Neural cell (in vitro differentiated cells): Measurements from ENCODE around the gene MACROH2A2. TPM values are rescaled to one million over a fixed set of nuclear protein-coding genes. Genes with fewer than 3 reads are reported as not detected.

Source experiments
- H2AFZ ChIP-seq: fragments of 200-600, 300-800 bp; sonication (generic), shearing (Covaris generic); 2 replicates; pipeline ENCODE4 v1.6.0; 2014; ENCODE audit warnings: low read depth, mild to moderate bottlenecking, antibody characterized with exemption, low read length, moderate library complexity
- H3F3A ChIP-seq: fragments of 200-600 bp; shearing (Covaris generic); 2 replicates; pipeline ENCODE4 v1.6.1; 2016; ENCODE audit warnings: mild to moderate bottlenecking, moderate library complexity, mixed read lengths, antibody characterized with exemption, low read length; ENCODE audit not compliant: insufficient read depth, poor library complexity, severe bottlenecking
- H3K27ac ChIP-seq: fragments of 200-600, 300-800 bp; sonication (generic), shearing (Covaris generic); 2 replicates; pipeline ENCODE4 v1.5.1; 2014; ENCODE audit warnings: mild to moderate bottlenecking, low read length, moderate library complexity
- H3K27me3 ChIP-seq: fragments of 300-800, 200-600 bp; sonication (generic), shearing (Covaris generic); 2 replicates; pipeline ENCODE4 v1.6.0; 2014; ENCODE audit warnings: mild to moderate bottlenecking, low read depth, low read length, moderate library complexity; ENCODE audit not compliant: insufficient read depth
- H3K36me3 ChIP-seq: fragments of 300-800, 200-600 bp; sonication (generic), shearing (Covaris generic); 2 replicates; pipeline ENCODE4 v1.5.1; 2014; ENCODE audit warnings: mild to moderate bottlenecking, antibody characterized with exemption, low read length, moderate library complexity; ENCODE audit not compliant: insufficient read depth
- H3K4me2 ChIP-seq: fragments of 300-800, 200-600 bp; sonication (generic), shearing (Covaris generic); 2 replicates; pipeline ENCODE4 v1.6.0; 2014; ENCODE audit warnings: mild to moderate bottlenecking, low read length
- H3K4me3 ChIP-seq: fragments of 300-800, 200-600 bp; sonication (generic), shearing (Covaris generic); 2 replicates; pipeline ENCODE4 v1.5.1; 2014; ENCODE audit warnings: mild to moderate bottlenecking, low read length, moderate library complexity
- H3K79me2 ChIP-seq: fragments of 200-600 bp; shearing (Covaris generic); replicated peaks from 2 replicates; pipeline ENCODE4 v1.6.0; 2014; ENCODE audit warnings: mild to moderate bottlenecking, low read length, moderate library complexity; ENCODE audit not compliant: insufficient read depth
- H3K9ac ChIP-seq: fragments of 300-800, 200-600 bp; sonication (generic), shearing (Covaris generic); 2 replicates; pipeline ENCODE4 v1.6.1; 2016; ENCODE audit warnings: mild to moderate bottlenecking, low read length, mixed read lengths
- H3K9me2 ChIP-seq: fragments of 200-600 bp; shearing (Covaris generic); 2 replicates; pipeline ENCODE4 v1.6.1; 2016; ENCODE audit warnings: mild to moderate bottlenecking, low read length, mixed read lengths; ENCODE audit not compliant: insufficient read depth
- H3K9me3 ChIP-seq: fragments of 200-600, 300-800 bp; sonication (generic), shearing (Covaris generic); 2 replicates; pipeline ENCODE4 v1.6.1; 2016; ENCODE audit warnings: mild to moderate bottlenecking, mixed run types, low read length, moderate library complexity, mixed read lengths
- H4K20me1 ChIP-seq: fragments of 200-600 bp; shearing (Covaris generic); 2 replicates; pipeline ENCODE4 v1.6.1; 2016; ENCODE audit warnings: mild to moderate bottlenecking, mixed run types; ENCODE audit not compliant: insufficient read depth
- EP300 ChIP-seq: fragments of 450-650 bp; conservative IDR thresholded peaks from 2 replicates; pipeline ENCODE4 v1.6.1; 2014; ENCODE audit warnings: antibody characterized with exemption, mild to moderate bottlenecking, moderate library complexity; ENCODE audit not compliant: poor library complexity, severe bottlenecking
- EZH2 ChIP-seq: fragments of 200-600, 300-800 bp; shearing (Covaris generic), sonication (generic); IDR thresholded peaks from 2 replicates; pipeline ENCODE4 v1.6.1; 2014; ENCODE audit warnings: antibody characterized with exemption, low read length, borderline replicate concordance, mild to moderate bottlenecking; ENCODE audit not compliant: insufficient read depth, poor library complexity, severe bottlenecking
- MXI1 ChIP-seq: fragments of 450-650 bp; conservative IDR thresholded peaks from 2 replicates; pipeline ENCODE4 v1.6.1; 2014; ENCODE audit warnings: antibody characterized with exemption, mild to moderate bottlenecking; ENCODE audit not compliant: poor library complexity, severe bottlenecking
- POLR2AphosphoS5 ChIP-seq: IDR thresholded peaks from 2 replicates; pipeline ENCODE4 v1.6.1; 2012
- RAD21 ChIP-seq: fragments of 450-650 bp; conservative IDR thresholded peaks from 2 replicates; pipeline ENCODE4 v1.6.1; 2014; ENCODE audit warnings: antibody characterized with exemption, mild to moderate bottlenecking, moderate library complexity
- SMC3 ChIP-seq: fragments of 450-650 bp; conservative IDR thresholded peaks from 2 replicates; pipeline ENCODE4 v1.6.1; 2014; ENCODE audit warnings: antibody characterized with exemption, mild to moderate bottlenecking, moderate library complexity; ENCODE audit not compliant: poor library complexity
- TAF1 ChIP-seq: IDR thresholded peaks from 2 replicates; pipeline ENCODE4 v1.6.1; 2012; ENCODE audit warnings: low read depth
- polyA plus RNA-seq: library from polyadenylated mRNA; depleted of rRNA; stranded (reverse); fragments of >200 nt; gene quantifications from 2 replicates; pipeline ENCODE4 v1.2.3, GENCODE V29; 2014
- TF ChIP-seq, protein P1 (sequence below): IDR thresholded peaks from 2 replicates; pipeline ENCODE4 v1.6.1; 2012; ENCODE audit warnings: borderline replicate concordance
- TF ChIP-seq, protein P2 (sequence below): fragments of 450-650 bp; IDR thresholded peaks from 2 replicates; pipeline ENCODE4 v1.5.1; 2014; ENCODE audit warnings: antibody characterized with exemption, mild to moderate bottlenecking, moderate library complexity; ENCODE audit not compliant: poor library complexity, severe bottlenecking

MACROH2A2 gene
- polyA plus RNA-seq, 1 donor from 2014 or later = 173 TPM

DNA sequence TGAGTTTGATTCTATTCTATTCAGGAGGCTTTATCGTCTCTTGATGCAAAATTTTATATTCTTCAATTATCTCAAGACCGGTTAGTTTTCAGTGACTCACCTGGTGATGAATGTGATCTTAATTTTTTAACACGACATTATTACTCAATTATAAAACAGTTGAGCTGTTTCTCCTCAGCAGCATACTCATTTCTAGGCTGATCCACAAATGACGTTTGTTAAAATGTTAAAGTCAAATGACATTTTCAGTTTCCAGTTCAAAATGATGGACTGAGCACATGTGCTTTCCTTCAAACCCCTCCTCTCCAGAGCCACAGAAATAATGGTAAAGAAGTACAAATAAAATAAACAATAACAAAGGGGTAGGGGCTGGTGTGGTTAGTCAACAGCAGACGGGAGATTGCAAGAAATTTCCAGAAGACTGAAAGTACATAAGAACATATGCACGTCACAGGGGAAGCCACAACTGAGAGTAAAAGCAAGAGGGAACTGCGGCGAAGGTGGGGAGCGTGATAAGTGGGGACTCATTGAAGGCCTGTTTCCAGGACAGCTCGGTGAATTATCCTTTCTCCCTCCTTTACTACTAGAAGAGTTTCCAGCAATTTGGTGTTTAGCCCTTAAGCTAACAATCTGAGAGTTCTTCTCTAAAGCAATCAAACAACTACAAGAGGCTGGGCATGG lies 10.9 kb downstream of the MACROH2A2 start:
- Histone ChIP-seq H3F3A (no peaks in the 10 kb centered on the region), H3K9me2 (no peaks in the 10 kb centered on the region), H3K9me3 (no peaks in the 10 kb centered on the region), H3K4me3 (no peak overlapping the region), H3K79me2 (peaks cover 80% of the 10 kb centered on the region), H3K9ac (no peak overlapping the region), H3K27ac (no peak overlapping the region), H3K27me3 (no peaks in the 10 kb centered on the region), H2AFZ (no peak overlapping the region), H4K20me1 (no peaks in the 10 kb centered on the region), H3K4me2 (no peak overlapping the region), H3K36me3 (peaks cover 10% of the 10 kb centered on the region)
- no peak for TF ChIP-seq EP300
- TF ChIP-seq, protein P1, sequence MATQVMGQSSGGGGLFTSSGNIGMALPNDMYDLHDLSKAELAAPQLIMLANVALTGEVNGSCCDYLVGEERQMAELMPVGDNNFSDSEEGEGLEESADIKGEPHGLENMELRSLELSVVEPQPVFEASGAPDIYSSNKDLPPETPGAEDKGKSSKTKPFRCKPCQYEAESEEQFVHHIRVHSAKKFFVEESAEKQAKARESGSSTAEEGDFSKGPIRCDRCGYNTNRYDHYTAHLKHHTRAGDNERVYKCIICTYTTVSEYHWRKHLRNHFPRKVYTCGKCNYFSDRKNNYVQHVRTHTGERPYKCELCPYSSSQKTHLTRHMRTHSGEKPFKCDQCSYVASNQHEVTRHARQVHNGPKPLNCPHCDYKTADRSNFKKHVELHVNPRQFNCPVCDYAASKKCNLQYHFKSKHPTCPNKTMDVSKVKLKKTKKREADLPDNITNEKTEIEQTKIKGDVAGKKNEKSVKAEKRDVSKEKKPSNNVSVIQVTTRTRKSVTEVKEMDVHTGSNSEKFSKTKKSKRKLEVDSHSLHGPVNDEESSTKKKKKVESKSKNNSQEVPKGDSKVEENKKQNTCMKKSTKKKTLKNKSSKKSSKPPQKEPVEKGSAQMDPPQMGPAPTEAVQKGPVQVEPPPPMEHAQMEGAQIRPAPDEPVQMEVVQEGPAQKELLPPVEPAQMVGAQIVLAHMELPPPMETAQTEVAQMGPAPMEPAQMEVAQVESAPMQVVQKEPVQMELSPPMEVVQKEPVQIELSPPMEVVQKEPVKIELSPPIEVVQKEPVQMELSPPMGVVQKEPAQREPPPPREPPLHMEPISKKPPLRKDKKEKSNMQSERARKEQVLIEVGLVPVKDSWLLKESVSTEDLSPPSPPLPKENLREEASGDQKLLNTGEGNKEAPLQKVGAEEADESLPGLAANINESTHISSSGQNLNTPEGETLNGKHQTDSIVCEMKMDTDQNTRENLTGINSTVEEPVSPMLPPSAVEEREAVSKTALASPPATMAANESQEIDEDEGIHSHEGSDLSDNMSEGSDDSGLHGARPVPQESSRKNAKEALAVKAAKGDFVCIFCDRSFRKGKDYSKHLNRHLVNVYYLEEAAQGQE = no peak
- TF ChIP-seq, protein P2, sequence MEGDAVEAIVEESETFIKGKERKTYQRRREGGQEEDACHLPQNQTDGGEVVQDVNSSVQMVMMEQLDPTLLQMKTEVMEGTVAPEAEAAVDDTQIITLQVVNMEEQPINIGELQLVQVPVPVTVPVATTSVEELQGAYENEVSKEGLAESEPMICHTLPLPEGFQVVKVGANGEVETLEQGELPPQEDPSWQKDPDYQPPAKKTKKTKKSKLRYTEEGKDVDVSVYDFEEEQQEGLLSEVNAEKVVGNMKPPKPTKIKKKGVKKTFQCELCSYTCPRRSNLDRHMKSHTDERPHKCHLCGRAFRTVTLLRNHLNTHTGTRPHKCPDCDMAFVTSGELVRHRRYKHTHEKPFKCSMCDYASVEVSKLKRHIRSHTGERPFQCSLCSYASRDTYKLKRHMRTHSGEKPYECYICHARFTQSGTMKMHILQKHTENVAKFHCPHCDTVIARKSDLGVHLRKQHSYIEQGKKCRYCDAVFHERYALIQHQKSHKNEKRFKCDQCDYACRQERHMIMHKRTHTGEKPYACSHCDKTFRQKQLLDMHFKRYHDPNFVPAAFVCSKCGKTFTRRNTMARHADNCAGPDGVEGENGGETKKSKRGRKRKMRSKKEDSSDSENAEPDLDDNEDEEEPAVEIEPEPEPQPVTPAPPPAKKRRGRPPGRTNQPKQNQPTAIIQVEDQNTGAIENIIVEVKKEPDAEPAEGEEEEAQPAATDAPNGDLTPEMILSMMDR = no peak
- TF ChIP-seq SMC3 = no peak
- TF ChIP-seq POLR2AphosphoS5 = no peak
- no peak for TF ChIP-seq MXI1
- no peak for TF ChIP-seq TAF1
- TF ChIP-seq RAD21 = no peak
- TF ChIP-seq EZH2 = no peak

DNA sequence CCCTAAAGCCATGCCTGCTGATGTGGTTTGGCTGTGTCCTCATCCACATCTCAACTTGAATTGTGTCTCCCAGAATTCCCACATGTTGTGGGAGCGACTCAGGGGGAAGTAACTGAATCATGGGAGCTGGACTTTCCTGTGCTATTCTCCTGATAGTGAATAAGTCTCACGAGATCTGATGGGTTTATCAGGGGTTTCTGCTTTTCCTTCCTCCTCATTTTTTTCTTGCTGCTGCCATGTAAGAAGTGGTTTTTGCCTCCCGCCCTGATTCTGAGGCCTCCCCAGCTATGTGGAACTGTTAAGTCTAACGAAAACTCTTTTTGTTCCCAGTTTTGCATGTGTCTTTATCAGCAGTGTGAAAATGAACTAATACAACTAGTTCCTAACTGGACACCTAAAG lies 11.8 kb downstream of the MACROH2A2 start:
- H3K9me2 ChIP-seq = no peaks in the 10 kb centered on the region
- no peak overlapping the region for H2AFZ ChIP-seq
- H3K36me3 ChIP-seq = peaks cover 10% of the 10 kb centered on the region
- H3K4me2 ChIP-seq = no peak overlapping the region
- no peak overlapping the region for H3K9ac ChIP-seq
- no peak overlapping the region for H3K27ac ChIP-seq
- H3K79me2 ChIP-seq = peaks cover 80% of the 10 kb centered on the region
- no peaks in the 10 kb centered on the region for H4K20me1 ChIP-seq
- H3F3A ChIP-seq = no peaks in the 10 kb centered on the region
- H3K4me3 ChIP-seq = no peak overlapping the region
- TF ChIP-seq EP300 = no peak
- TF ChIP-seq RAD21 = no peak
- TF ChIP-seq TAF1 = no peak
- no peak for TF ChIP-seq POLR2AphosphoS5
- no peak for TF ChIP-seq SMC3
- TF ChIP-seq, protein P1 = no peak
- TF ChIP-seq EZH2 = no peak
- TF ChIP-seq, protein P2 = no peak
- TF ChIP-seq MXI1 = no peak
- H3K27me3 ChIP-seq = no peaks in the 10 kb centered on the region
- H3K9me3 ChIP-seq = no peaks in the 10 kb centered on the region
